HEK293T (cell line): ENCODE results near the gene VPS41.

Experiments
- ARNT ChIP-seq: fragments of 450-650 bp; IDR thresholded peaks from 2 replicates; pipeline ENCODE4 v1.6.1; 2017; ENCODE audit warnings: mild to moderate bottlenecking
- BHLHE40 ChIP-seq: fragments of 450-650 bp; IDR thresholded peaks from 2 replicates; pipeline ENCODE4 v1.6.1; 2016; ENCODE audit warnings: mild to moderate bottlenecking, moderate library complexity, borderline replicate concordance
- CTBP1 ChIP-seq: fragments of 450-650 bp; IDR thresholded peaks from 2 replicates; pipeline ENCODE4 v1.6.1; 2016; ENCODE audit warnings: borderline replicate concordance
- ELF4 ChIP-seq: fragments of 450-650 bp; IDR thresholded peaks from 2 replicates; pipeline ENCODE4 v1.6.1; 2017; ENCODE audit warnings: antibody characterized with exemption
- FOXA1 ChIP-seq: fragments of 450-650 bp; IDR thresholded peaks from 2 replicates; pipeline ENCODE4 v1.6.1; 2016; ENCODE audit warnings: mild to moderate bottlenecking
- FOXK2 ChIP-seq: fragments of 450-650 bp; IDR thresholded peaks from 2 replicates; pipeline ENCODE4 v1.6.1; 2016; ENCODE audit warnings: mild to moderate bottlenecking
- FOXM1 ChIP-seq: fragments of 450-650 bp; IDR thresholded peaks from 2 replicates; pipeline ENCODE4 v1.6.1; 2017; ENCODE audit warnings: mild to moderate bottlenecking, borderline replicate concordance
- HDGF ChIP-seq: fragments of 450-650 bp; IDR thresholded peaks from 2 replicates; pipeline ENCODE4 v1.6.1; 2017; ENCODE audit warnings: antibody characterized with exemption, borderline replicate concordance
- NFRKB ChIP-seq: fragments of 450-650 bp; IDR thresholded peaks from 2 replicates; pipeline ENCODE4 v1.6.1; 2016; ENCODE audit warnings: mild to moderate bottlenecking, moderate library complexity
- SP1 ChIP-seq: fragments of 450-650 bp; IDR thresholded peaks from 2 replicates; pipeline ENCODE4 v1.6.1; 2017
- SUZ12 ChIP-seq: fragments of 450-650 bp; IDR thresholded peaks from 2 replicates; pipeline ENCODE4 v1.6.1; 2016; ENCODE audit warnings: mild to moderate bottlenecking
- TARDBP ChIP-seq: fragments of 450-650 bp; IDR thresholded peaks from 2 replicates; pipeline ENCODE4 v1.6.1; 2016
- ZNF384 ChIP-seq: fragments of 450-650 bp; IDR thresholded peaks from 2 replicates; pipeline ENCODE4 v1.6.1; 2016

GRCh38 chr7:38872202-38872601, 36.8 kb downstream of the VPS41 start:
- no peak for TF ChIP-seq TARDBP
- no peak for TF ChIP-seq SUZ12
- no peak for TF ChIP-seq BHLHE40
- TF ChIP-seq FOXM1 = no peak
- TF ChIP-seq SP1 = no peak
- TF ChIP-seq ZNF384 = no peak
- TF ChIP-seq ELF4 = no peak
- TF ChIP-seq FOXA1 = no peak
- no peak for TF ChIP-seq FOXK2
- TF ChIP-seq NFRKB = no peak
- no peak for TF ChIP-seq ARNT
- no peak for TF ChIP-seq HDGF
- TF ChIP-seq CTBP1 = no peak
